ENCODE data around the gene LRRC8B. TPM values are rescaled to one million over a fixed set of nuclear protein-coding genes. Genes with fewer than 3 reads are reported as not detected.

Gene LRRC8B
- total and polyA plus RNA-seq, 2 of the 13 experiments (the other 11 are each of a cell fraction or from before 2014, with no cell fraction given): 4.9 to 7.6 TPM

DNA sequence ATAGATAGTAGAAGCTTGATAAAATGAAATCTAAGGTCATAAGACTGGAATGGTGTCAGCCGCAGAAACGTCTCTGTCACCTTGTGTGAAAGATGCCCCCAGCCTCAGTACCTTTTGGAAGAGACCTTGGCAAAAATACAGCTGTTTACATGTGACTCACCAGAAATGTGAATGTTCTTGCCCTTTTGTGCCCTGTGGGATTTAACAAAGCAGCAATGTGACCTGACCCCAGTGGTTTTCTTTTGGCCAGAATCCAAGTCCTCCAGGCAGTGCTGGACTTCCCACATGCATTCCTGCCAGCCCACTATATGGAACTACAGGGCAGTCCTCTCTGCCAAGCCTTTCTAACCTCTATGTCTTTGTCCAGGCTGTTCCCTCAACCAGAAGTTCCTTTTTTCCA lies 81.1 kb downstream of the LRRC8B start (continued):
- TF ChIP-seq TP53 (CRISPR knock-in tag; conservative IDR thresholded peaks at IDR 0.05): no peak
- TF ChIP-seq ZZZ3 (CRISPR knock-in tag; IDR thresholded peaks at IDR 0.05; ENCODE audit: borderline replicate concordance): no peak
- no peak for TF ChIP-seq ZNF780A (CRISPR knock-in tag; IDR thresholded peaks at IDR 0.05)
- no peak for TF ChIP-seq ZSCAN30 (CRISPR knock-in tag; IDR thresholded peaks at IDR 0.05)
- TF ChIP-seq MBNL3 (CRISPR knock-in tag; conservative IDR thresholded peaks at IDR 0.05): no peak
- TF ChIP-seq TSC22D2 (CRISPR knock-in tag; IDR thresholded peaks at IDR 0.05; ENCODE audit: borderline replicate concordance): no peak
- no peak for TF ChIP-seq ZNF660 (CRISPR knock-in tag; IDR thresholded peaks at IDR 0.05; ENCODE audit: borderline replicate concordance, low read depth)
- peak; percentile 86 for TF ChIP-seq FOSL2 (CRISPR knock-in tag; IDR thresholded peaks at IDR 0.05)
- TF ChIP-seq KDM1A (CRISPR knock-in tag; IDR thresholded peaks at IDR 0.05): 0 out of 2 replicates have a peak, but pooled peaks have one; percentile 42
- TF ChIP-seq SKI (IDR thresholded peaks at IDR 0.05; ENCODE audit: partially characterized antibody): no peak
- no peak; the same call in 1 of the 2 replicates for TF ChIP-seq ETV5 (CRISPR knock-in tag; IDR thresholded peaks at IDR 0.05; ENCODE audit: borderline replicate concordance)
- no peak for TF ChIP-seq BHLHE40 (IDR thresholded peaks at IDR 0.05; ENCODE audit: low read length)
- no peak for TF ChIP-seq ZFYVE20 (CRISPR knock-in tag; IDR thresholded peaks at IDR 0.05; ENCODE audit: borderline replicate concordance, low read depth)
- TF ChIP-seq ZNF629 (CRISPR knock-in tag; conservative IDR thresholded peaks at IDR 0.05): no peak
- TF ChIP-seq THAP11 (CRISPR knock-in tag; IDR thresholded peaks at IDR 0.05): no peak
- TF ChIP-seq ZNF580 (CRISPR knock-in tag; IDR thresholded peaks at IDR 0.05; ENCODE audit: borderline replicate concordance, low read depth): no peak
- TF ChIP-seq HIC2 (CRISPR knock-in tag; IDR thresholded peaks at IDR 0.05; ENCODE audit: low read depth): peak; percentile 28; the same call in 1 of the 2 replicates
- TF ChIP-seq HNRNPLL (IDR thresholded peaks at IDR 0.05; ENCODE audit: low read depth, low read length, poor library complexity, severe bottlenecking): no peak
- TF ChIP-seq KMT2A (CRISPR knock-in tag; IDR thresholded peaks at IDR 0.05): no peak
- TF ChIP-seq ZNF775 (CRISPR knock-in tag; IDR thresholded peaks at IDR 0.05; ENCODE audit: borderline replicate concordance): no peak
- TF ChIP-seq, protein P1, sequence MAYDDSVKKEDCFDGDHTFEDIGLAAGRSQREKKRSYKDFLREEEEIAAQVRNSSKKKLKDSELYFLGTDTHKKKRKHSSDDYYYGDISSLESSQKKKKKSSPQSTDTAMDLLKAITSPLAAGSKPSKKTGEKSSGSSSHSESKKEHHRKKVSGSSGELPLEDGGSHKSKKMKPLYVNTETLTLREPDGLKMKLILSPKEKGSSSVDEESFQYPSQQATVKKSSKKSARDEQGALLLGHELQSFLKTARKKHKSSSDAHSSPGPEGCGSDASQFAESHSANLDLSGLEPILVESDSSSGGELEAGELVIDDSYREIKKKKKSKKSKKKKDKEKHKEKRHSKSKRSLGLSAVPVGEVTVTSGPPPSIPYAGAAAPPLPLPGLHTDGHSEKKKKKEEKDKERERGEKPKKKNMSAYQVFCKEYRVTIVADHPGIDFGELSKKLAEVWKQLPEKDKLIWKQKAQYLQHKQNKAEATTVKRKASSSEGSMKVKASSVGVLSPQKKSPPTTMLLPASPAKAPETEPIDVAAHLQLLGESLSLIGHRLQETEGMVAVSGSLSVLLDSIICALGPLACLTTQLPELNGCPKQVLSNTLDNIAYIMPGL (CRISPR knock-in tag; IDR thresholded peaks at IDR 0.05; ENCODE audit: borderline replicate concordance in 1 of 2, low read depth in 1 of 2): no peak
- TF ChIP-seq ZC3H4 (CRISPR knock-in tag; IDR thresholded peaks at IDR 0.05; ENCODE audit: borderline replicate concordance): no peak
- TF ChIP-seq FOXA1 (IDR thresholded peaks at IDR 0.05): no peak
- peak; percentile 28; the same call in 1 of the 2 replicates for TF ChIP-seq FOXA1 (CRISPR knock-in tag; IDR thresholded peaks at IDR 0.05)
- TF ChIP-seq NFIC (IDR thresholded peaks at IDR 0.05; ENCODE audit: low read length): peak; percentile 72; the same call in 1 of the 2 replicates
- TF ChIP-seq NR2F6 (IDR thresholded peaks at IDR 0.05): peak; percentile 92
- TF ChIP-seq NR2F6 (CRISPR knock-in tag; IDR thresholded peaks at IDR 0.05): peak; percentile 83
- no peak for TF ChIP-seq BORCS8-MEF2B (CRISPR knock-in tag; IDR thresholded peaks at IDR 0.05)
- TF ChIP-seq HMG20A (CRISPR knock-in tag; IDR thresholded peaks at IDR 0.05; ENCODE audit: borderline replicate concordance): peak; percentile 88
- no peak for TF ChIP-seq HES4 (CRISPR knock-in tag; IDR thresholded peaks at IDR 0.05; ENCODE audit: borderline replicate concordance)
